HG02884 (cell line): ENCODE data around the gene PDK1.
"Not testable (repeated sequence)": the region's sequence is repeated elsewhere in the genome, so short reads cannot be mapped to it uniquely, and the experiment has no call there.

Experiments used
- ATAC-seq: cut with Tn5 transposase; IDR thresholded peaks from one replicate; pipeline ENCODE4 v1.9.1; 2021; ENCODE audit warnings: mild to moderate bottlenecking, moderate library complexity; ENCODE audit not compliant: unreplicated experiment

Gene PDK1

DNA sequence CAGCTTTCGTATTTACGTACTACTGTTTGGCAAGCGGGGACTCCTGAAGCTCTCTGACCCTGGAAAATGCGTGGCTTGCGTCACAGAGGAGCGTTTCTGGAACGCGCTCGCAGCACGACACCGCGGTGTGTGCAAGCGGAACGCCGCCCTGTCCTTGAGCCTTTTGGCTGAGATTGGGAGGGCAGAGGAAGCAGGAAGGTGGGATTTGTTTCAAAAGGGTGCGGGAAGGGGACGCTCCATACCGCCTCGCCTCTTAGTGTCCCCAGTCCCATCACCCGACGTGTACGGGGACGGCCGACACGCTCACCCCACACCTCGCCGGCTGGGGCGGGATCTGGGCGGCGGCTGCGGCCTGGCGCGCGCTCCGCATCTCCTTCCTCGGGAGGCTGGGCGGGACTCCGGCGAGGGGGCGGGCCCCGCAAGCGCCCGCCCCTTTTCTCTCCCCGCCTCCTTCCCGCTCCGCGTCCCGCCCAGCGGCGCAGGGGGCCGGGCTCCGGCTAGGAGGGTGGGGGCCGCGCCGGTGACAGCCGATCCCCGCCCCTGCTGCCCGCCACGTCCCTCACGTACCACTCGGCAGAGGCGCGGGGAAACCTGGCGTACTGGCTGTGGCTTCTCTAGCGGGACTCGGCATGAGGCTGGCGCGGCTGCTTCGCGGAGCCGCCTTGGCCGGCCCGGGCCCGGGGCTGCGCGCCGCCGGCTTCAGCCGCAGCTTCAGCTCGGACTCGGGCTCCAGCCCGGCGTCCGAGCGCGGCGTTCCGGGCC, at the start of gene PDK1:
Gene PDK1, plus strand, starts transcription at position 569 of the 762 bp plus-strand sequence. Its CDS starts 61 bp downstream, at position 630.
- ATAC-seq, result peak; percentile 83

DNA sequence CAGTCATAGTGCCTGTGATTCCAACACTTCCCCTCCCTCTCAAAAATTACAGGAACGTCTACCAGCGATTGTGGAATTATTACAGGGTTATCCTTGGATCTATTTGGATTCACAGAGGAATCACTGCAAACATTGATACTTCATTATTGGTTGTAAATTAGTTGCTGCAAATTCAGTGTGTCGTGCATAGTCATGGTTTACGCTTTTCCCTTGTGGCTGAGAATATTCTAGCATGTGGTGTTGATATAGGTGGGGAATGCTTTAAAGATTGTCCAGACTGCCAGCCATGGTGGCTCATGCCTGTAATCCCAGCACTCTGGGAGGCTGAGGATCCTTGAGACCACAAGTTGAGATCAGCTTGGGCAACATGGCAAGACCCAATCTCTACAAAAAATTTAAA, 48.7 kb upstream of the PDK1 start:
- no peak for ATAC-seq

DNA sequence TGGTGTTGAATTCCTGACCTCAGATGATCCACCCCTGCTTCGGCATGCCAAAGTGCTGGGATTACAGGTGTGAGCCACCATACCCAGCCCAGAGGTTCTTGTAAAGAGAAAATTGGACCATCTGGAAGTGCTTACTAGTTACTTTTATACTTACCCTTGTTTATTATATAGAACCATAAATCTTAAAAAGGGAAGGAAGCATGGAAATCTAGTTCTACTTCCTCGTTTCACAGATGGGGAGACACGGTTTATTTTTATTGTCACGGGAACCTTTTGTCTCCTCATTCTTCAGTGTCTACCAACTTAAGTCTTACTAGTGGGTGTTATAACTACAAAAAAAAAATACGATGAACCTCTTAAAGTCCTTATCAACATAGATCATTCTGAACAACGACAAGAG, 45.8 kb upstream of the PDK1 start:
- no peak for ATAC-seq

DNA sequence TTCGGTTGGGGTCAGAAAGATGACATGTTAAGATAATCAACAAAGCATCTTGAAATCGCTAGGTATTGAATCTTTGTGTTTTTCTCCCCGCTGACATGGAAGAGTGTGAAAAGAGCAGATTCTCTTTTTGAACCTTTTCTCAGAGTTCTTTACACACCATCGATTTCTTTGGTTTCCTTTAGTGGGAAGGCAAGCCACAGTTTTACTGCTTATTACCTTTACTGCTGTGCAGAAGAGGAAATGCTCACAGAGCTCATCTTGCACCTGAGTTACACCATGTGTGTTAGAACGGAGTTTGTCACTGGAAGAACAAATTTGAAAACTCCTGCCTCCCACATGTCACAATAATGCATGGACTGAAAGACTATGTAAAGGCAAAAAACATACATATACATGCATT, 45.3 kb upstream of the PDK1 start:
- ATAC-seq, result no peak

GRCh38 chr2:172512810-172513523, 42.9 kb upstream of the PDK1 start:
- ATAC-seq, result no peak

- no peak for ATAC-seq
Observed at GRCh38 chr2:172513524-172513900, 42.4 kb upstream of the PDK1 start.

DNA sequence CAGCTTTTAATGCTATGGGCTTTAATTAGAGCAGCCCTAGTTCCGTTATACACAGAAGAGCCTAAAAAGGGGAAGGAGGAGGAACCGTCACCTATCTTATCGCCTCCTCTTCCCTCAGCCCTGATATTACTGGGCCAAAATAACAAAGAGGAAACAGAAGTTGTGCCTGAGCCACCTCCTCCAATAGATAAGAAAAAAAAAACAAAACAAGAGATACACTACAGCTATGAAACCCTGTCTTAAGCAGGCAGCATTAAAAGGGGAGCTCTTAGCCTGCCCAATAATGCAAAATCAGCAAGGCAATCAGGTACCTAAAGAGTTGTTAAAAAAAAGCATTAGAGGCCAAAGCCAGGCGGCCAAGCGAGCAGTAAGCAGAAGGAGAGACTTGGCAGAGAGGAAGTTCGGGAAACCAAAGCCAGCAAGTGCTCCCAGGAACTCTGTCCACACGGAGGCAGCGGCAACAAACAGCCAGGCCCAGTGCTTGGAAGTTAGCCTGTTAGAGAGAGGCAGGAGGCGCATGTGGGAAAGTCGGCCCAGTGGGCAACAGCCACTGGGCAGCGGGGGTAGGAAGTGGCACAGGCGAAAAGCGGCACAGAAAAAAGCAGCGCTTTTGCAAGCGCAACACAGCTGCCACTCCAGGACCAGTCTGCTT, 41.8 kb upstream of the PDK1 start:
- no peak for ATAC-seq

DNA sequence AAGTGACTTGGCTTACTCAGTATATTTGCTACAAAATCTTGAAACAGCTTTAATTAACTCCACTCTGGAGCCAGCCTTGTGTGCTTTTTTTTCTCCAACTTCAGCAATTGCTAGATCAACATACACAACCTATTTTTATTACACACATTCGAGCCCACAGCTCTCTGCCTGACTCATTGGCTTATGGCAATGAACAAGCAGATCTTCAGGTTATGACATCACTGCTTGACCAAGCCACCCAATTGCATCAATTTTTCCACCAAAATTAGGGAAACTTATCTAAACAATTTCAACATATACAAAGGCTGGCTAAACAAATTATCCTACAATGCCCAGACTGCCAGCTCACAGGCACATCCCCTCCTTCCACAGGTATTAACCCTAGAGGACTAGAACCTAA, 39.6 kb upstream of the PDK1 start:
- no peak for ATAC-seq

- ATAC-seq, result no peak
Observed at GRCh38 chr2:172518995-172519394, 36.9 kb upstream of the PDK1 start.

GRCh38 chr2:172525601-172526000, 30.3 kb upstream of the PDK1 start:
- ATAC-seq, result no peak

- ATAC-seq, result no peak
Observed at GRCh38 chr2:172531309-172531708, 24.6 kb upstream of the PDK1 start.

GRCh38 chr2:172532461-172532860, 23.4 kb upstream of the PDK1 start:
- not testable (repeated sequence) for ATAC-seq

DNA sequence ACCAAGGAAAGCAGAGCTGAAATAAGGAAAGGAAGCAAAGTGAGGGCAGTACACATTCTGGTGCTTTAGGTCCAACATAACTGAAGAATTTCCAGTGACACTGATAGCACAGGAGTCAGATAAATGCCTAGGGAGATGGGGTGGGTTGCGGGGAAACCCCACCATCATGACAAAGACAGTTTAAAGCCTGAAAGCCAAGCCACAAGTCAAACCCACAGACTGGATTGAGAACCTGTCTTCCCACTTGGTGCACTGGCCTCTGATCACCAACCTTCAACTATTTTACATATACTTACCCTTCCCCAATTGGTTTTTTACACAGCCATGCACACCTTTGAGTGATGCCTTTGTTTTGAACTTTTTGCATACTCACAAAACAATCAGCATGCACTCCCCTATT, 22.2 kb upstream of the PDK1 start:
- ATAC-seq, result no peak

GRCh38 chr2:172535119-172535518, 20.8 kb upstream of the PDK1 start:
- no peak for ATAC-seq

GRCh38 chr2:172537851-172538250, 18.0 kb upstream of the PDK1 start:
- not testable (repeated sequence) for ATAC-seq

- ATAC-seq, result no peak
Observed at GRCh38 chr2:172539767-172540166, 16.1 kb upstream of the PDK1 start.

DNA sequence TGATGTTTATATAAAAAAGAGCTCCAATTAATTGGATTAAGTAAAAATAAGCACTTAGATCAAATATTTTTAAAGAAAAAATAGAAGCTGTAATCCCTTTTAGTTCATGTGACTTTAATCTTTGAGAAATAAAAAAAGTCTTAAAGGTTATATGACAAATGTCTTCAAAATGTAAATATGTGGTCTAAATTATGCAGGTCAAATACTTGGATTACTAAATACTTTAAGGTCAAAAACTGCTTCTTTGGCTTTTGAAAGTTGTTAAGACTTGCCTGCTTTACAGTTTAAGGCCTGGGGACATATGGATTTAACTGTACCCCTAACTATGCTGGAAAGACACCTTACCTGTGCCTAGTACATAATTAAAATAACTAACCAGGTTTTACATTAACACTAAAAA, 15.5 kb upstream of the PDK1 start:
- no peak for ATAC-seq

GRCh38 chr2:172545408-172546075, 10.3 kb upstream of the PDK1 start:
- no peak for ATAC-seq

GRCh38 chr2:172549131-172549530, 6.8 kb upstream of the PDK1 start:
- no peak for ATAC-seq

GRCh38 chr2:172549802-172550201, 6.1 kb upstream of the PDK1 start:
- not testable (repeated sequence) for ATAC-seq

- ATAC-seq, result no peak
Observed at GRCh38 chr2:172550419-172550818, 5.5 kb upstream of the PDK1 start.
